ENCODE results near the gene DGCR8. TPM values are rescaled to one million over a fixed set of nuclear protein-coding genes. Genes with fewer than 3 reads are reported as not detected.
A peak's percentile ranks its signal among the peaks of the same experiment; 100 is the strongest.

The DGCR8 gene
- total RNA-seq, 1 experiment from 2014 or later: 23.0 TPM

DNA sequence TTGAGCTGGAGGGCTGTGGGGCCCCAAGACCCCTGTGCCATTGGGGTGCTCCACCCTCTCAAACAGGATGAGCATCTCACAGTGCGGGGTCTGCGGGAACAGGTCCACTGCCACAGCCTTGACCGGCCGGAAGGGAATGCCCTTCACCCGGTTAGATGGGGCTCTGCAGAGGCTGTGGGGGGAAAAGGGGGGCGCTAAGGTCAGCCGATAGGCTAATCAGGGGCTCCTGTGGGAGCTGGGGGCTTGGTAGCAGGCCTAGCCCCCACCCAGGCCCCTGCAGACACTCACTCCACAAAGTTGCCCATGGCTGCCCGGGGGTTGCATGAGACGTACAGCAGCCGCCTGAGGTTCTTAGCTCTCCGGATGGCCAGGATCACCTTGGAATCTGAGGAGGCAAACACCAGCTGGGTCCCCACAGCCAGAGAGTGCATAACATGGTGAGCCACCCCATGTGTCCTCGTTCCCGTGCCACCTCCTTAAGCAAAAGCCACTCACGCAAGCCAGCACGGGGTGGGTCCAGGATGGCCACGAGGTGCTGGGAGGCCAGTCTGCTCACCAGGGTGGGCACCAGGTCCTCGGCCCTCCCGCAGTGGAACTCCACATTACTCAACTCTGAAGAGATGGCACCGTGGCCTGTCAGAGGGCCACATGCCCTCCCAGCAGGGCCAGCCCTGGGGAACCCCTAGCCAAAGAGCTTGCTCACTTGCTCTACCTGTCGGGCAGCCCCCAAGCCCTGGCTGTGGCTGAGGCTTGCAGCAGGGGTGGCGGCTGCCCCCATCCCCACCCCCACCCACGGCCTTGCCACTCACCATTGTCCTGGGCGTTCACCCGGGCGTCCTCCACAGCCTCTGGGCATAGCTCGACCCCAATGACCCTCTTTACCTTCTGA is 32.8 kb downstream of the DGCR8 start:
- H3K36me3 ChIP-seq (replicated peaks; ENCODE audit: control insufficient read depth, insufficient read depth, low read length): peaks cover 35% of the 10 kb centered on the region
- no peak overlapping the region for H3K4me3 ChIP-seq (ENCODE audit: insufficient read depth, low read depth, low read length)
- H3K27me3 ChIP-seq (ENCODE audit: control insufficient read depth, insufficient read depth, low read length): no peaks in the 10 kb centered on the region
- peak; percentile 60 for DNase-seq

GRCh38 chr22:20113551-20114310 is 33.7 kb downstream of the DGCR8 start:
- H3K36me3 ChIP-seq (replicated peaks; ENCODE audit: control insufficient read depth, insufficient read depth, low read length): peaks cover 33% of the 10 kb centered on the region
- no peak overlapping the region for H3K4me3 ChIP-seq (ENCODE audit: insufficient read depth, low read depth, low read length)
- DNase-seq: no peak
- no peaks in the 10 kb centered on the region for H3K27me3 ChIP-seq (ENCODE audit: control insufficient read depth, insufficient read depth, low read length)

DNA sequence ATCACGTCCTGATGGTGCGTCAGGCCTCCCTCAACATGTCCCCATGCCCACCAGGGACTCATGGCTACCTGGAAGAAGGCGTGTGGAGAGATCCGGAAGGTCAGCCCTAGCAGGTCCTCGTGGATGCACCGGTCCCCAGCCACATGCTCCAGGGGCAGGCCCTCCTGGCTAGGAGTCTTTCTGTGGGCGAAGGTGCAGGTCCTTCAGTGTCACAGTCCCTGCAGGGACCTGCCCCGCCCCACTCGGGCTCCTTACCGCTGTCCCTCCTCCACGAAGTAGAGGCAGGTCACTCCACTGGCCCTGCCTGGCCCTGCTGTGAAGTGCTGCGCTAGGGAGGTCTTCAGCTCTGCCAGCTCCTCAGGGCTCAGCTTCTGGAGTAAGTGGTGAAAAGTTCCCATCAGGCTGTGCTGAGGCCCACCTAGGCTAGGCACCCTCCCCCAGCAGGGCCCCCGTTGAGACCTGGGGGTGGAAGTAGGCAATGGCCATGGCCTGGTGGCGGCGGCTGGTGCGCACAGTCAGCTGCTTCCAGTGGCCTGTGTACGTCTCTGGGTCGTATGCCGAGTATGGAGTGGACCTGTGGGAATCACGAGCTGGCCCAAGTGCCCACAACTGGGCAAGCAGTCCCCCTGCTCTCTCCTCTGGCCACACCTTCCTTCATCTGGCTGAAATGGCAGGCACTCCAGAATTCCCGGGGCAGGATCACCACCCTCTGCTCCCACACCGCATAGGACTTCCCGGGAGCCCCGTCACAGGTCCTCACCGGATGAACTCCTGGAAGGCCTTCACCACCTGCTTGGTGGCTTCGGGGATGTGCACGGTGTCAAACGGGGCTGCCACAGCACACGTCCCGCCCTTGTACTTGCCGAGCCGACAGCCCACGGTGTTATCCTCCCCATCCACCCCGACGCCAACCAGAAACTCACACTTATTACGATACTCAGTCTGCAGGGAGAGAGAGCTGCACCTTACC is 34.8 kb downstream of the DGCR8 start:
- no peak for DNase-seq
- Histone ChIP-seq H3K4me3 (ENCODE audit: insufficient read depth, low read depth, low read length) (no peak overlapping the region), H3K27me3 (ENCODE audit: control insufficient read depth, insufficient read depth, low read length) (no peaks in the 10 kb centered on the region), H3K36me3 (replicated peaks; ENCODE audit: control insufficient read depth, insufficient read depth, low read length) (peaks cover 33% of the 10 kb centered on the region)

GRCh38 chr22:20115691-20116375 is 35.8 kb downstream of the DGCR8 start, which contains the start of gene RANBP1:
Gene RANBP1, plus strand, starts transcription at chr22:20116104. Its CDS starts 81 bp downstream, at chr22:20116185.
- peaks cover 38% of the 10 kb centered on the region for H3K36me3 ChIP-seq (replicated peaks; ENCODE audit: control insufficient read depth, insufficient read depth, low read length)
- DNase-seq: peak; percentile 77

GRCh38 chr22:20116376-20116950 is 36.4 kb downstream of the DGCR8 start:
- Histone ChIP-seq H3K36me3 (replicated peaks; ENCODE audit: control insufficient read depth, insufficient read depth, low read length) (peaks cover 38% of the 10 kb centered on the region), H3K27me3 (ENCODE audit: control insufficient read depth, insufficient read depth, low read length) (no peaks in the 10 kb centered on the region), H3K4me3 (ENCODE audit: insufficient read depth, low read depth, low read length) (peak overlapping the region; percentile 94)
- DNase-seq: peak; percentile 91

More at GRCh38 chr22:20115691-20116375, 35.8 kb downstream of the DGCR8 start, which contains the start of gene RANBP1:
- Histone ChIP-seq H3K27me3 (ENCODE audit: control insufficient read depth, insufficient read depth, low read length) (no peaks in the 10 kb centered on the region), H3K4me3 (ENCODE audit: insufficient read depth, low read depth, low read length) (peak within 1 kb of the TSS; percentile 94)

- Histone ChIP-seq H3K27me3 (ENCODE audit: control insufficient read depth, insufficient read depth, low read length) (no peaks in the 10 kb centered on the region), H3K4me3 (ENCODE audit: insufficient read depth, low read depth, low read length) (peak within 1 kb of the TSS; percentile 94), H3K36me3 (replicated peaks; ENCODE audit: control insufficient read depth, insufficient read depth, low read length) (peaks cover 43% of the 10 kb centered on the region)
- DNase-seq: peak; percentile 100
Measured at GRCh38 chr22:20116951-20117632, 37.1 kb downstream of the DGCR8 start, which contains the start of gene TRMT2A. Gene TRMT2A, minus strand, starts transcription at chr22:20117226. Its CDS starts 320 bp downstream, at chr22:20116906.

DNA sequence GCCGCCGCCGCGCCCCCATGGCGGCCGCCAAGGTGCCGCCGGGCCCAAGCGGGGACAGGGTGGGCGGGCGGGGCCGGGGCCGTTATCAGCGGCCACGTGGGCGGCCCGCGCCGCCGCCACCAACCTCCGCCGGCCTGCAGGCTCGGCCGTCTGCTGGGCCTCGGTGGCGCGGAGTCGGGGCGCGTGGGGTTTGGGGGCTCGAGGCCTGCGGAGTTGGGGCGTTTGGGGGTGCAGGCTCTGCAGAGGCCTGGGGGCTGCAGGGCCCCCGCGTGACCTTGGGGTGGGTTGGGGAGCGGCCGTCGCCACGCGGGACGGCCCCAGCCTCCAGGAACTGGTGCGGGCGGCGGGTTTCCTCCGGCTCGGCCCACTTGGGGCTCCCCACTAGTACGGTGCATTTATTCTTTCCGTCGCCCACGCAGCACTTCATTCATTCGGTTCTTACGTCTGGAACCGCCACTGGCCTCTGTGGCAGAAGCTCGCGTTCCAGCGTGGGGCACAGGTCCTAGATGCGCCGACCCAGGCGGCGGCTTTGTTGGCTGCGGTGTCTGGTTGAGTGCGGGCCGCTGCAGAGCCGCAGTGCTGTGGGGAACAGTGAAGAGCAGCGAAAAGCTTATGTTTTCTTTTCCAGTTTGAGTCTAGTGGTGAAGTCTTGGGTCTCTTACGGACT is 37.7 kb downstream of the DGCR8 start:
- peaks cover 47% of the 10 kb centered on the region for H3K36me3 ChIP-seq (replicated peaks; ENCODE audit: control insufficient read depth, insufficient read depth, low read length)
- DNase-seq: peak; percentile 79
- no peaks in the 10 kb centered on the region for H3K27me3 ChIP-seq (ENCODE audit: control insufficient read depth, insufficient read depth, low read length)
- peak overlapping the region; percentile 94 for H3K4me3 ChIP-seq (ENCODE audit: insufficient read depth, low read depth, low read length)

DNA sequence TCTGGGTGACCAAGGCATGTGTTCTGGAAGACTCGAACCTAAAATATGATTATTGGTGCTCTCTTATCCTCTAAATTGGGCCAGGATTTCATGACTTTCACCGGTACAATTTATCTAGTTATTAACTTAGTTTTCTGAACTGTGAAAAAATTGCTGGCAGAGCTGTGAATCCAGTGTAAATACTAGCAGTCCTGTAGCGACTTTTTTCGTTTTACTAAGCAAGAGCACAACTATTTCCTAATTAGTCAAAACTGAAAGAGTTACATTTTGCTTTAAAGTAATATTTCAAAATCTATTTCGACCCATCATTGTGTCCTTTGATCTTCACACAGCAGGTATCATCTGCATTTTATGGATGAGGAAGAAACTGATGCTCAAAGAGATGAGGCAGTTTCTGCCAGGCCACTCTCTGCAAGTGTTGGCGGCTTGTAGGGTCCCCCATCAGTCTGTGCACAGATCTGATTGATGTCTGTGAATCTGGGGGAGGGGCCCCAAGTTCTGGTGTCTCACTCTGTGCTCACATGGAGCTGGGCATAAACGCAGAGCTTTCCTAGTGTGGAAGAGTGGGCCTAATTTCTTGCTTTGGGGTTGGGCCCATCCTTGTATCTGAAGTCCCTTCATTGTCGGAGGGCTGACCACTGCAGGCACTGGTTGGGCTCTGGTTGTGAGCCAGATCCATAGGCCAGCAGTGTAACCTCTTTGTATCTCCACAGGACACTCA is 38.4 kb downstream of the DGCR8 start:
- no peak for DNase-seq
- Histone ChIP-seq H3K36me3 (replicated peaks; ENCODE audit: control insufficient read depth, insufficient read depth, low read length) (peaks cover 49% of the 10 kb centered on the region), H3K4me3 (ENCODE audit: insufficient read depth, low read depth, low read length) (peak overlapping the region; percentile 94), H3K27me3 (ENCODE audit: control insufficient read depth, insufficient read depth, low read length) (no peaks in the 10 kb centered on the region)

DNA sequence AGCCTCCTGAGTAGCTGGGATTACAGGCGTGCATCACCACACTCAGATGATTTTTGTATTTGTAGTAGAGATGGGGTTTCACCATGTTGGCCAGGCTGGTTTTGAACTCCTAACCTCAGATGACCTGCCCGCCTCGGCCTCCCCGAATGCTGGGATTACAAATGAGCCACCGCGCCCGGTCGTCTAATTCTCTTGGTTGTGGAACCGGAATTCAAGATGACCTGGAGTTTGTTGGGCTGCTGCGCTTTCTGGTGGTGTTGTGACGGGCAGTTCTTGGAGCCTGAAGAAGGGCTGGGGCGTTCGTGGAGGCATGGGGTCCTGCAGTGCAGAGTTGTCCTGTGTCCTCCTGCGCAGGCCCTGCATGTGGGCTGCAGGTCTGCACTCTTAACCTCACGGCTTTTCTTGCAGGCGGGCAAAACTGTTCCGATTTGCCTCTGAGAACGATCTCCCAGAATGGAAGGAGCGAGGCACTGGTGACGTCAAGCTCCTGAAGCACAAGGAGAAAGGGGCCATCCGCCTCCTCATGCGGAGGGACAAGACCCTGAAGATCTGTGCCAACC is 41.9 kb downstream of the DGCR8 start:
- Histone ChIP-seq H3K4me3 (ENCODE audit: insufficient read depth, low read depth, low read length) (no peak overlapping the region), H3K27me3 (ENCODE audit: control insufficient read depth, insufficient read depth, low read length) (no peaks in the 10 kb centered on the region), H3K36me3 (replicated peaks; ENCODE audit: control insufficient read depth, insufficient read depth, low read length) (peaks cover 62% of the 10 kb centered on the region)
- DNase-seq: no peak

GRCh38 chr22:20123366-20124082 is 43.5 kb downstream of the DGCR8 start:
- no peaks in the 10 kb centered on the region for H3K27me3 ChIP-seq (ENCODE audit: control insufficient read depth, insufficient read depth, low read length)
- no peak for DNase-seq
- peaks cover 63% of the 10 kb centered on the region for H3K36me3 ChIP-seq (replicated peaks; ENCODE audit: control insufficient read depth, insufficient read depth, low read length)
- no peak overlapping the region for H3K4me3 ChIP-seq (ENCODE audit: insufficient read depth, low read depth, low read length)

DNA sequence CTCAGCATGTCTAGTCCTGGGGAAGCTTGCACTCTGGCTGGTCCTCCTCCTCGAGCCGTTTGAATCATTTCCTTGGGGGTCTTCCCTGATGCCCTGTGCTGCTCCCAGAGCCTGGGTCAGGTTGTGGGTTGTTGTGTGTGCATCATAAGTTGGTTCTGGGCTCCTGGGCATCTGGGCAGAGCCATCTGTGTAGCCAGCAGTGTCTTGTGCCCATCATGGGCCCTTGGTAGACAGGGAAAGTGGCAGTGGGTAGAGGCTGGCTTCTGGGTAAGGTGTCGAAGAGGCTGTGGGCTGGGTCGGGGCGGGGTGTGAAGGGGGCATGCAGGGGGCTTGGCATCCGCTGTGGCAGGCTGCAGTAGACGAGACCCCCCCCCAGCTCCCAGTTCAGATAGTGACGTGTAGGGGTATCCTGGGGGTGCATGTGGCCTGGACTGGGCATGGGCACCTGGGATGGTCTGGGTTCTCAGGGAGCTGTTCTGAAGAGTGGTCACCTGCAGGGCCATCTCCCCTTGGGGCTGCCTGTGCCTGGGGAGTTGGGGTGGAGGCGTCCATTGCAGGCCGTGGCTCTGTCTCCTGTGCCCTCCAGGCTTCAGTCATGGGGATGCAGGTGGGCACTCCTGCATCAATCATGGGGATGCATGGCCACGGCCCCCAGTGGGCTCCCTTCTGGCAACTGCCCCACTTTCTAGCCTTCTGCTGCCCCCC is 44.2 kb downstream of the DGCR8 start:
- Histone ChIP-seq H3K4me3 (ENCODE audit: insufficient read depth, low read depth, low read length) (no peak overlapping the region), H3K27me3 (ENCODE audit: control insufficient read depth, insufficient read depth, low read length) (no peaks in the 10 kb centered on the region), H3K36me3 (replicated peaks; ENCODE audit: control insufficient read depth, insufficient read depth, low read length) (peaks cover 56% of the 10 kb centered on the region)
- no peak for DNase-seq

All from H7 (cell line).